Renal pelvis (tissue), 4 donors: Measurements from ENCODE around the gene EMX1. TPM values are rescaled to one million over a fixed set of nuclear protein-coding genes. Genes with fewer than 3 reads are reported as not detected.
"Not testable (repeated sequence)": the region's sequence is repeated elsewhere in the genome, so short reads cannot be mapped to it uniquely, and the experiment has no call there.

Source experiments
- DNase-seq: peaks from one replicate; pipeline ENCODE4 v3.0.0-alpha.2; 2013
- polyA plus RNA-seq, 3 donors: library from polyadenylated mRNA; unstranded; fragments of 120-200 nt; gene quantifications; one replicate each; pipeline ENCODE4 v1.2.1, GENCODE V29; 2013; ENCODE audit not compliant: insufficient read length in 3 of 3

Gene EMX1
- polyA plus RNA-seq, 3 donors, result 51.6 to 71.3 (median 56.6) TPM

DNA sequence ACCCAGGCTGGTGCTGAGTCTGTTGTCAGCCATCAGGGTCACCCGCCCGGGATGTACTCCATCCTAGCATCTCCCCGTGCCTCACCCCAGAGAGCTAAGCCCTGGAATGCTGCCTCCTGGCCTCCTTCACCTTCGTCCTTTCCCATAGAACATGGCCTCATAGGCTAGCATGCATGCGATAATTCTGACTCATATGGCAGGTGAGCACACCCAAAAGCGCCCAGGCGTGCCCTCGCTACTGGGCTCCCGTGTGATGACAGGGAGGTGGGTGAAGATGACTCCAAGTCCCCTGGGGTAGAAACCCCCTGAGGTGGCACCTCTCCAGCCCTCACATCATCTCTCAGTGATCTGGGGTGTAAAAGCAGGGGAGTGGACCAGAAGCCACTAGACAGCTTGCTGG lies 22.8 kb upstream of the EMX1 start:
- DNase-seq, result no peak

DNA sequence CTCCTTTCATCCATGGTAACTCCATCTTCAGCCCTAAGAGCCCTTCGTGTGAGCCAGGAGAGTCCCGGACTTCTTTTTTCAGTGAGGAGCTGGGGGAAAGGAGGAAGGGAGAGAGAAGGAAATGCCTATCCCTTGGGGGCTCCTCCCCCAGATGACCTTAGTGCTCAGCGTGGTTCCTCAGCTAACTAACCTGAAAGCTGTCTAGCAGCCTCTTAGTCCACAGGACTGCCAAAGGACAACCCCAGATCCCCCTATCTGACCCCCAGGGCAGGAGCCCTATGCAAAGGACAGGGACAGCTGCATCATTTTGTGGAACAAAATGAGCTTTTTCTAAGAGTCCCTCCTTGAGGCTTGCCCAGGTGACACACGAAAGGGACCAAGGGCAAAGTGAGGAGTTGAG lies 22.2 kb upstream of the EMX1 start:
- no peak for DNase-seq

DNA sequence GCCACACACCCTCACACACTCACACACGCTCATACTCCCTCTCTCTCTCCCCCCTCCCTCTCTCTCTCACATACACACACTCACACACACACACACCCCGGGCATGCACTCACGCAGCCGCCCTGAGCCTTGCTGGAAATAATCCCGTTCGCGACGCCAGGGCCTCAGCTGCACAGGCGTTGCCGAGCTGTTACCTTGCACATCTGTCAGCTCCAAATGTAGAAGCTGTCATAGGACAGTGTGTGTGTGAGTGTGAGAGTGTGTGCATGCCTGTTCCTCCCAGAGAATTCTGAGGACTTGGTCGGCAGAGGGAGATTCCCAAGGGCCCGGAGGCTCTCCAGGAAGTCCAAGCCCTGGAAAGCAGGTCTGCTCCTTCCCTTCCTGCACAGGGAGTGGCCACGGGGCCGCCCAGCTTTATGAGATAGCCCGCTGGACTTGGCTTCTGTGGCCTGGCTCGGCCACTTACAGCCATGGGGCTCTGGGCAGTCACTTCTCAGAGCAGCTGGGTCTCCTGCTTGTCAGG lies 21.5 kb upstream of the EMX1 start:
- DNase-seq, result no peak

DNA sequence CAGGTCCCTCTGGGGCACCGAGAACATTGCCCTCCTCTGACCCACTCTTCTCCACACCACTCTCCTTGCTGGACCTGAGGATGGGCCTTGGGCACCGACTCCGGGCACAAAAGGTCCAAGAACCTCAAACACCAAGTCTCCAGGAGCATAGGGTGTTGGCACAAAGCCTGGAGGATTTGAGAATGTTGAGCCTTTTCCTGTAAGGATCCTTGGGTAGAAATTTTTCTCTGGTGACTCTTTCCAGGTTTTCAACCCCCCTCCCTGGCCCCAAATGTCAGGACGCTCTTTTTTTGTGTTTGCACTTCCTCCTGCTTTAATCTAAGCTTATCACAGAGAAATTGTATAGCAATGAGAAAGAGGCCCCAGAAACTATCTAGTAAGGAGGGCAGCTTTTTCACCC lies 20.9 kb upstream of the EMX1 start:
- no peak for DNase-seq

DNA sequence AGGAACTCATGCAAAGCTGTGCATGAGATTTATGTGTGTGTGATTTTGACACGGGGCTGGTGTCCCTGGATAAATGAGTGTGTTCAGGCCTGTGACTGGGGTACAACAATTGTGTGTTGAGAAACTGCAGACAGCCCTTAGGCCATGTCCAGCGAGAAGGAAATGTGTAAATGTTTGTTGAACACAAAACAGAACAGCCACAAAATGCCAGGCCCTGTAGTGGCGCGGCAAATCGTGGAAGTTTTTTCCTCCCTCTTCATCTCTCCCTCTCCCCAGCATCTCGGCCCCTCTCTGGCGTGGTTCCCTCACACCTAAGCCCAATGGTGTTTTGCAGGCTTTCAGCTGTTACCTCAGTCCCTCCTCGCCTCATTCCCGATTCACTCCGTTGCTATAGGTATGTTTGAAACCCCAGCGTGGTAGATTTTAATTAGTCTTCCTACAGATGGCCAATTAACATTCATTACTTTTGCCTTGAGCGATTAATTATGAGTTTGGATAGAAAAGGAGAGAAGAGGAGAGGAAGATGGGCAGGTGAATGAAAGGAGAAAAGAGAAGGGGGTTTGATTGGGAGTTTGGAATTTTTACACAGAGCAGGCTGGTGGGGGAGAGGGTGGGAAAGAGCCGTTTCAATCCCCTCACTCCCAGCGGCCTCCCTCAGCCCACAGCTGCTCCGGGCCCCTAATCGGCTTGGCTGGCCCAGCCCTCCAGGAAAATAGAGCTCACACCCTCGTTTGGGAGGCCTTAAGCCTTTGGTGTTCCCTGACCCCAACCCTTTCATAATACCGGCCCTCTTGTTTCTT lies 19.3 kb upstream of the EMX1 start:
- no peak for DNase-seq

DNA sequence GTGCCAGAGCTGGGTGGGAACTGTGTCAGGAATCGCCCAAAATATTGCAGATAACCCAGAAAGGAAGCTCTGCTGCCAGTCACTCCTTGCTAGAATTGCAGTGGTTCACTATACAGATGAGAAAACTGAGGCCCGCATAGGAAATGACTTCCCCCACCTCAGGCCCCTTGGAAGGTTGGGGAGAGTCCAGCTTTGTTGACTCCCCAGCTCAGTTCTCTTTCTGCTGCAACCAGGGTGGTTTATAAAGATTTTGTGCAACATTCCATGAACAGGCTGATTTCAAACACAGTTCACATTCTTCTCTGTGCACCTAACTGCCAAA lies 18.8 kb upstream of the EMX1 start:
- DNase-seq, result no peak

DNA sequence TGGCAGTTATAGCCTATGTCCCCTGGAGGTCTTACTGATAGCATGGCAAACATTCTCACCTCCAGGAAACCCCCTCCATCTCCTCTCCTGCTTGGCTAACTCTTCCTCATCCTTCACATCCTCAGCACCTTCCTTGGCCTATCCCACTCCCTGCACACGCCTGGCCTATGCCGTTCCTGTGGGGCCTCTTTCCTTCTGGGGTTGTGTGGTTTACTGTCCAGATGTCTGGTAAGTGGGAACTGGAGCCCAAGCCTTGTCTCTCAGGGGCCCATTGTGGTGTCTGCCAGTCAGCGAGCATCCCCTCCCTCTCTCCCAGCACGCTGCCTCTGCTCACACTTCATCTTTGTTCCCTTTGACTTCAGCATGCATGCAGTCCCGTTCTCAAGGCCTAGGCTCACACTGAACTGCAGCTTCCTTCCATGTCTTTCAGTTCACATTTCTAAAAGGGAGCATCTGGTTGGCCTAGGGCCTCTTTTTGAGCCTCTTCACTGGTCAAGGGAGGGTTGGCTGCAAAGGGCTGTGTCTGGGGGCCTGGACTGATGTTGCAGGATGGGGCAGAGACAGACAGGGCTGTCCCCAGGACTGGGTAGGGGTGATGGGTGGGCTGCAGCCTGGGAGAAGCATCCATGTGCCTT lies 17.0 kb upstream of the EMX1 start:
- DNase-seq, result no peak

DNA sequence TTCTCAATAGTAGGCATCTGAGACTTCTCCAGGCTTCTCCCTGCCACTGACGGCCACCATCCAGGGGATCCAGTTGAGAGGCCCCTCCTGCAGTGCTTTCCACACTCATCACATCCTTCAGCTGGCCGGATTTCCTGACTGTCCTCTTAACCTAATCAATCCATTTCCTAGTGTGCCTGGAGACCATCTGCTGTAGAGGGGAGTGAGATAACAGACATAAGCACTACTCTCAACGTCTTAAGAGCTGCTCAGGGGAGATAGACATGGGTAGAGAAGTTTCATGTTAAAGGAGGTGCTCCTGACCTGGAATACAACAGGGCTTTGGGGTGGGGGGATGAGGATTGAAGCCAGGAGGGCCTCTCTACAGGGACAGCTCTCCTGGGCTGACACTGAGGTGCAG lies 15.9 kb upstream of the EMX1 start:
- DNase-seq, result no peak

DNA sequence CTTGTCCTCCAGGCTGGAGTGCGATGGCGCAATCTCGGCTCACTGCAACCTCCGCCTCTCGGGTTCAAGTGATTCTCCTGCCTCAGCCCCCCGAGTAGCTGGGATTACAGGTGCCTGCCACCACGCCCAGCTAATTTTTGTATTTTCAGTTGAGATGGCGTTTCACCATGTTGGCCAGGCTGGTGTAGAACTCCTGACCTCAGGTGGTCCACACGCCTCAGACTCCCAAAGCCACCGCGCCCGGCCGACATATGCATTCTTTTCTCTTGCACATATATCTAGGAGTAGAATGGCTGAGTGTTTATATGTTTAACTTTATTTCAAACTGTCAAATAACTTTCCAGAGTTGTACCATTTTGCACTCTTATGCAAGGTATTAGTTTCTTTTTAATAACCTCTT lies 9.9 kb upstream of the EMX1 start:
- DNase-seq, result not testable (repeated sequence)

DNA sequence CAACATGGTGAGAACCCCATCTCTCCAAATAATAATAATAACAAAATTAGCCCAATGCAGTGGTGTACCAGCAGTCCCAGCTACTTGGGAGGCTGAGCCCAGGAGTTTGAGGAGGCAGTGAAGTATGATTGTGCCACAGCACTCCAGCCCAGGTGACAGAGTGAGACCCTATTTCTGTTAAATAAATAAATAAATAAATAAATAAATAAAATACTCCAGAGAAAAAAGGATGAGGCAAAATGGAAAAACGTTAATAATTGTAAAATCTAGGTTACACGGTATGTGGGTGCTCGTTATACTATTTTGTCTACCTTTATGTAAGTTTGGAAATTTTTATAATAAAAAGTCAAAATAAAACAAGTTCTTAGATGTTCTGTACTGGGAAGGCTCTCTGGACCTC lies 8.6 kb upstream of the EMX1 start:
- DNase-seq, result no peak

DNA sequence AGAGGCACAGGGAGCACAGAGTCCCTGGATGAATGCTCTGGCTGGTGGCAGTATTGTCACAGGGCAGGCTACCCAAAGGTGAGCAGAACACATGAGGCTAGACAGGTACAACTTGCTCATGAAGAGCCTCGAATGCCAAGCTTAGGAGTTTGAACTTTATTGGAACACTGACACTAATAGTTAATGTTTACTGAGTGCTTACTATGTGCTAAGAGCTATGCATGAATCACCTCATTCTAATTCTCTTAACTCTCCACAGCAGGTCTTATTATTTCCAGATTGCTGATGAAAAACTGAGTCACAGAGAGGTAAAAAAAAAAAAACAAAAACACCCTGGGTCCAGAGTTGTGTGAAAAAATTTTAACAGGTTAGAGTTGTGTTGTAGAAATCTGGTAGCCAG lies 6.1 kb upstream of the EMX1 start:
- DNase-seq, result no peak

DNA sequence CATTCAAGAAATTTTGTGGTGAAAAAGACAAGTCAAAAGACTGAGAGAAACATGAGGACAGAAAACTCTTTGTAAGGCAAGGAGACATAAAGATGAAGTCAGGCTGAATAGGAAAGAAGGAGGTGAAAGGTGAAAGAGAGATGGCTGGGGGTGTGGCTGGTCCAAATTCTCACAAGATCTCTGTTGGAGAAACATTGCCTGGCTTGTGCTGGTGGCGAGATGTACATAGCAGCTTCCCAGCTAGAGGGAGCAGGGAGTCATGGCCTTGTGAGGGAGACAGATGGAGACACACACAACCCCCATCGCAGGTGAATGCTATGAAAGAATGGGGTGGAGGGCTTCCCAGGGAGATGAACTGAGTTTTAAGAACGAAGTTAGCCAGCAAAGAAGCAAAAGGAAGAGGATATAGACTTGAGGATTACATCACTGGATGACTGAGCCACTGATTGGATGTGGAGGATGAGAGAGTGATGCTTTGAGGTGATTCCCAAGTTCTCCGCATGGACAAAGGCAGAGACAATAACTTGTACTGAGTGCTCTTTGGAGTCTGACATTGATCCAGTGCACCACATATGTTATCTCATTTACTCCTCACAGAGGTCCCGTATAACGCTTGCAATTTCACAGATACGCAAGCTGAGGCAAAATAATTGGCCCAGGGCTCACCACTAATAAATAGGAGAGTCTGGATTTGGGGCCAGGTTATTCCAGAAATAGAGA lies 3.7 kb upstream of the EMX1 start:
- DNase-seq, result no peak

DNA sequence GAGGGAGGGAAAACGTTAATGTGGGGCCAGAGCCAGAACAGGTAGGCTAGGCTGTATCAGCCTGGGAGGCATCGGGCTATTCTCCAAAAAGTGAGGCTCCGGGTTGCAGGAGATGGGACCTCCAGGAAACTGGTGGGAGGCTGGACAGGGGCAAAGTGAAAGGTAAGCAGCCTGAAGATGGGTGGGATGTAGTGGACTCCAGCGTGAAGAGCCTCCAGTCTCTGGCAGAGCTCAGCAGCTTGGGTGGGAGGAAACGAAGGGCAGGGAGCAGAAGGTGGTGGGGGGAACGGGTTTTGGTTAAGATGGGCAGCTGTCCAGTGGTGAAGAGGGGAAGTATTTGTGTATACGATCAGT lies 3.1 kb upstream of the EMX1 start:
- DNase-seq, result no peak

DNA sequence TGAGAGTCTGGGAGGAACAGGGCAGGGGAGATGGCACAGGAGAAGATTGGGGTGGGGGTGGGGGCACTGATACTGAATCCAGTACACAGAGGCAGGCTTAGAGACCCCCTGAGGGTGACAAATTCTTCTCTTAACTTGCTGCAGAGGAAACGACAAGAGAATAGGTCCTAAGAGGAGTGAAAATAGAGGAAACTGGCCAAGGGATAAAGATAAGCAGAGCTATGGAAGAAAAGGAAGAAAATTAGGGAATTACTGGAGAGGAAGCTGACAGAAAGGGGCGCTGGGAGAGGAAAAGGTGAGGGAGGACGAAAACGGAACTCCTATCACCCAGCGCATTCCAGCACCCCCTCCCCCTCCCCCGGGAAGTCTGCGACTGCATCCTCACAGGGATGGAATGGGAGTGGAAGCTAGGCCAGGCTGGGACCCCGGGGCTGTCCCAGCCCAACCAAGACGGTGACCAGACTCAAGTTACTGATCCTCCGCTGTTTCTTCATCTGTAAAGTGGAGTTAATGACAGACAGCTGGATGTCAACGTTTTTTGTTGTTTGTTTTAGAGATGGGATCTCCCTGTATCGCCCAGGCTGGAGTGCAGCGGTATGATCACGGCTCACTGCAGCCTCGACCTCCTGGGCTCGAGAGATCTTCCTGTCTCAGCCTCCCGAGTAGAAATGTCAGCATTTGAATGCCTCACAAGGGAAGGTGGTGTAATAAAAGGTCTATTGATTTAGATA lies 2.6 kb upstream of the EMX1 start:
- no peak for DNase-seq

DNA sequence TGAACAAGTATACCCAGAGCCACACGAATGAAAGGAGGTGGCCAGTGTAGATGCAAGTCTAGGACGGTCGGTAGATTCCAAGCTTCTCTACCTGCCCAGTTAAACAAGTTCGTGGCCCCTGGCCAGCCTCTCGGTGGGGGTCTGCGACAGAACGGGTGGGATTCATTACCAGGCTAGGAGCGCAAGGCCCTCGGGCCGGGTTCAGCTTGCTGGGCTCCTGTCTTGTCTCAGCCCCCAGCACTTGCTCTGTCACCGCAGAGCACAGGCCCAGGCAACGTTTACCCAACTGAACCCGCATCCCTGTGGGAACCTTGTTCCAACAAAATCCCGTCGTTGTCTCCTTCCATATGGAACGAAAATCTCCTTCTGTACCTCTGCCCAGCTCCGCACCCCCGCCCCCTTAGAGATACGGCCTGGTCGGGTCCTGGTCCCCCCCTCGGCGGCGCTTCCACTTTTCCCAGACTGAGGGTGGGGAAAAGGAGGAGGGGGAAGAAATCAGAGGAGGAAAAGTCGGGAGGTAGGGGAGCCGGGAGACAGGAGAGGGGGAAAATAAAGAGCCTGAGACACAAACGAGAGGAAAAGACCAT lies 1.9 kb upstream of the EMX1 start:
- DNase-seq, result no peak

DNA sequence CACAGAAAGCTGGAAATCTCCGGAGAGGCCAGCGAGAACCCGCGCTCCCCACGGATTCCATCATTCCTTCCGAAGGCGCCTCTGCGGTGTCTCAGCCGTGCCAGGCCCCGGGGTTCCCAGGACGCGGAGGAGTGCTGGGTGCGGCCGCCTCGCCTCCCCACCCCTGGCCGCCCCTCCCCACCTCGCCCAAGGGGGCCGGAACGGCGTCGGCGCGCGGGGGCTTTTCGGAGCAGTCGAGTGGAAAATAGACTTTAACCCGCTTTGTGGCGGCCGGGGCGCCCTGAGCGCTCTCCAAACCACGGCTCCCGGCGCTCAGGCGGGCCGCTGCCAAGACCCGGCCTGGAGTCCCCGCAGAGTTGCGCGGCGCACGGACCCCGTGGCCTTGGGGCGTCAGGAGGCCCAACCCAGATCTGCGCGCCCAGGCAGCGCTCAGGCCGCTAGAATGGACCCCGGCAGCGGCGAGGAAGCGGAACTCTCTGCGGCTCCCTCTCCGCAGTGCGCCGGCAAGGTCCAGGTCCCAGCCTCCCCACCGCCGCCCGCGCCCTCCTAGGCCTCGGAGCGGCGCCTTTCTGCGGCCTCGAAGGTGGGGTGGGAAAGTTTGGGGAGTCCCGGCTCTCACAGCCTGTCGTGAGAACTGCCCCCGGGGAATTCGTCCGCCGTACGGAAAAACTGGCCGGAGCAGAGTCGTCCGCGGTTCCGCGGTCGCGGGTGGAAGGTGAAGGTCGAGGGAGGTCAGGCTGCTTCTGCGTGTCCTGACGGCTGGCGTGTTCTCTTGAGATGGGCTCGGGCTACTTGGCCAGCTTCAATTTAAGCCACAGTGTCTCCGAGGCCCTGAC lies 1.2 kb upstream of the EMX1 start:
- DNase-seq, result no peak

DNA sequence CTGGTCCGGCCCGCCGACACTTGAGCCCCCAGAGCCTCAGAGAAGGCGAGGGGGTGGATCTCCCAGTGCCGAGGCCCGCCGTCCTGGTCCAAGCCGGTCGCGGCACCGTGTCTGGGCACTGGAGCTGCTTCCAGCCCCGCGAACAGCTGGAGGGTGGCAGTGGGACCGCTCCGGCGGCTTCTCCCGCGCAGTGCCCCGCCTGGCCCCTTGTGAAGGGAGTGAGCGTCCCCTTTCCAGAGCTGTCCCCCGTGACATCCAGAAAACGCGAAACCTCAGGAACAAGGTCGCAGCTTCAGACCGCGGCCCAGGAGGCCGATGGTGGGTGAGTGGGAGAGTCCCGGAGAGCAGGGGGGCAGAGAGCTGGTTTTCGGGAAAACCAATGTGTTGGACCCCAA lies 579 bp upstream of the EMX1 start:
- no peak for DNase-seq

DNA sequence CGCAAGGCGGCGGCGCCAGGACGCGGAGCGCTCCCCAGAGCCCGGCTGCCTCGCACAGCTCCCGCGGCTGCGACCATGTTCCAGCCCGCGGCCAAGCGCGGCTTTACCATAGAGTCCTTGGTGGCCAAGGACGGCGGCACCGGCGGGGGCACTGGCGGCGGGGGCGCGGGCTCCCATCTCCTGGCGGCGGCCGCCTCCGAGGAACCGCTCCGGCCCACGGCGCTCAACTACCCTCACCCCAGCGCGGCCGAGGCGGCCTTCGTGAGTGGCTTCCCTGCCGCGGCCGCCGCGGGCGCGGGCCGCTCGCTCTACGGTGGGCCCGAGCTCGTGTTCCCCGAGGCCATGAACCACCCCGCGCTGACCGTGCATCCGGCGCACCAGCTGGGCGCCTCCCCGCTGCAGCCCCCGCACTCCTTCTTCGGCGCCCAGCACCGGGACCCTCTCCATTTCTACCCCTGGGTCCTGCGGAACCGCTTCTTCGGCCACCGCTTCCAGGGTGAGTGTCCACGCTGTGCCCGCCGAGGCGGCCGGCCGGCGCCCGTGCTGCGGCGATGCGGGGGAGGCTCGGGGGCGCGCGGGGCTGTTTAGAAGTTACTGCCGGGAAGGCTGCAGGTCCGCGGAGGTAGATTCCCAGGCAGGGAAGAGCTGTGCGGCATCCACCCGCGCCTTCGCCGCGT lies 696 bp downstream of the EMX1 start:
- DNase-seq, result no peak

DNA sequence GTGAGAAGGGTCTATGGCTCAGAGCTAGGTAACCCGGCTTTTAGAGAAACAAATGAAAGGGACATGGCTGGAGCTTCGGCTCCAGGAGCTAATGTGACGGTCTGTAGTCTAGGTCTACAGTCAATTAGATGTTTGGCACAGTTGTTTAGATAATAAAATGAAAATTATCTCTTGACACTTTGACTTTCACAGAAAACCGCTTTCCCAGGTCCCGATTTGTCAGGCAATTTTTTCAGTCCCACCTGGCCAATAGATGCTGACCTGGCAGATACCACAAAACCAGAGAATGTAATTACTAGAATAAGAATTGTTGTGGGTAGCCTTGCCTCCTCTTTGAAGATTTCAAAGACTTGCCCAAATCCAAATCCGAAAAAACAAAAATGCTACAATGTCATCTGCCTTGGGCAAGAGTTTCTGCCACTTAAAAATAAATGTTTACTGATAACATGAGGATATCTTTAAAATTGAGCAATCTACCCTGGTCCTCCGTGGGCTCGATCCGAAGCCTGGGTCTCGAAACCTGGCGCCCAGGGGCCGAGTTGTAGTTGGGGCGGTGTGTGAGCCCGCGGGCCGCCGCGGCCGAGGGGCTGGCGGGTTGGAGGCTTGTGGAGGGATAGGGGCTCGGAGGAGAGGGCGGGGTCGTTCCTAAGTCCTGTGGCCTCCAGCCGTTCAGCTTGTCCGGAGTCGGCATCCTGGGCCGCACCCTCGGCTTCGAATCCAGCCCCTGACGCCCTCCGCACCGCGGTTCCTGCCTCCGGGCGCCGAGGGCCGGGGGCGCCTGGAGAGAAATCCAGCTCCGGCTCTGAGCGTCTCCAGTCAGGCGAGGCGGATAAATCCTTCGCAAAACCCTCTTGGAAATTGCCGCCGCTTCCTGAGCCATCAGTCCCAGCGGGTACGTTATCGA lies 2.3 kb downstream of the EMX1 start:
- DNase-seq, result no peak
